Hypothalamus (tissue), 51 donors: Measurements from ENCODE around the gene TTBK1.
A peak's percentile ranks its signal among the peaks of the same experiment; 100 is the strongest.

Source experiments
- DNase-seq, 51 donors: peaks; one replicate each; lab custom pipeline; 2025; lab: John Stamatoyannopoulos, UW

Gene TTBK1

GRCh38 chr6:43242908-43243663, at the start of gene TTBK1:
TSS of gene TTBK1 (plus strand) at chr6:43243481. CDS start at chr6:43246661, 3,180 bp downstream.
- peak in 41 of 51 donors; percentile 5 to 74 (median 28) for DNase-seq

DNA sequence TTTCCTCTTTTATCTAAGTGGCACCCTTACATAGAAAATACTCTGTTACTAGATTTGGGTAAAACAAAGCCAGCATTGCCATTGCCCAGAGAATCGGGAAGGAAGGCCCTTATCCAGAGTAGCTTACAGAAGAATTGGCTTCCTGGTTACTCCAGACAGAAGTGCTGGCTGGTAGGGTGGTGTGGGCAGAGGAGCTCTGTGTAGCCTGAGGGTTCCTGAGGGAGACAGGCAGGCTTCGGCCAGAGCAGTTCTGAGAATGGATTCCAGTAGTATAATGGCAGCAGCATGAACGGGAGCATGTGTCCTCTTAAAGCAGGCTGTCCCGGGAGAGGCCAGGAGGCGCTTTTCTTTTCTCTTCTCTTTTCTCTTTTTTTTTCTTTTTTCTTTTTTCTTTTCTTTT, 49.4 kb upstream of the TTBK1 start:
- DNase-seq: no peak

GRCh38 chr6:43196337-43196736, 46.9 kb upstream of the TTBK1 start:
- no peak for DNase-seq

GRCh38 chr6:43199912-43200311, 43.4 kb upstream of the TTBK1 start:
- no peak for DNase-seq

DNA sequence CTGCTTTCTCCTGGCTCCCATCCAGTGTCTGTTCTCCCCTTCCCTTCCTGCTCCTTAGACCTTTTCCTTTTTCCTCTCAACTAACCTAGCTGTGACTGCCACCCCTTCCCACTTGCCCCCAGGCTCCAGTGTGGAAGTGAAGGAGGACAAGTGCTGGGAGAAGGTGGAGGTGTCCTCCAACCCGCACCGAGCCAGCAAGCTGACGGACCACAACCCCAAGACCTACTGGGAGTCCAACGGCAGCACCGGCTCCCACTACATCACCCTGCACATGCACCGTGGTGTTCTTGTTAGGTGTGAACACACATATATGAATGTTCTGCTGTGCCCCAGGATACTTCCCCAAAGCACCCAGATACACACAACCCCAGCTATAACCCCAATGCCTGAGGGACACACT, 42.7 kb upstream of the TTBK1 start:
- no peak for DNase-seq

DNA sequence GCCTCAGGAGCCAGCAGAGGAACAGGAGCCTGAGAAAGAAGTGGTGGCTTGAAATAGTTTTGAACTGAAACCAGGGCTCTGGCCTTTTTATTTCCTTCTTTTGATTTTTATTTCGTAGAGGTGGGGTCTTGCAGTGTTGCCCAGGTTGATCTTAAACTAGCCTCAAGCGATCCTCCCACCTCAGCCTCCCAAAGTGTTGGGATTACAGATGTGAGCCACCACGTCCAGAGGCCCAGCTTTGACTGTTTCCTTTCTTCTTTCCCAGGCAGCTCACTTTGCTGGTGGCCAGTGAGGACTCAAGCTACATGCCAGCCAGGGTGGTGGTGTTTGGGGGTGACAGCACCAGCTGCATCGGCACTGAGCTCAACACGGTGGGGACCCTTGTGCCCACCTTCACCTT, 40.8 kb upstream of the TTBK1 start:
- no peak for DNase-seq

DNA sequence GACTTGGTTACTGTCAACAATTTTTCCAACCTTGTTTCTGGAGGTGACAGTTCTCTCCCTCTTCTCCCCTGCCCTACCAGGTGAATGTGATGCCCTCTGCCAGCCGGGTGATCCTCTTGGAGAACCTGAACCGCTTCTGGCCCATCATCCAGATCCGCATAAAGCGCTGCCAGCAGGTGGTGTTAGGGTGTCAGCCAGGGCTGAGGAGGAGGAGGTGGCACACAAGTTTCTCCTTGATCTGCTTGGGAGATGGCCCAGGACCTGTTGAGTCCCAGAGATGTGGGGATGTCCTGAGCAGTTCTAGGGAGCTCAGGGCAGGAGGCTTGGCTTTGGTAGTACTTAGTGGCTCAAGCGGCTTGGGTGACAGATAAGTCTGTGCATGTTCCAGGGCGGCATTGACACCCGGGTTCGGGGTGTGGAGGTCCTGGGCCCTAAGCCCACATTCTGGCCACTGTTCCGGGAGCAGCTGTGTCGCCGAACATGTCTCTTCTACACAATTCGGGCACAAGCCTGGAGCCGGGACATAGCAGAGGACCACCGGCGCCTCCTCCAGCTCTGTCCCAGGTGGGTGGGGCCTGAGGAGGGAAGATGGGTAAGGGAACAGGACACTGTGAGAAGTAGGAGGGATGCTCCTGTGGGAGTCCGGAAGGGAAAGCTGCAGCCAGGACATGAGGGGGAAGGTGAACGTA, 40.1 kb upstream of the TTBK1 start:
- no peak for DNase-seq

- no peak for DNase-seq
Measured at GRCh38 chr6:43203718-43204095, 39.6 kb upstream of the TTBK1 start.

- DNase-seq: no peak
Measured at GRCh38 chr6:43204271-43205105, 38.8 kb upstream of the TTBK1 start.

GRCh38 chr6:43205849-43206248, 37.4 kb upstream of the TTBK1 start:
- DNase-seq: no peak

- DNase-seq: no peak
Measured at GRCh38 chr6:43207286-43207685, 36.0 kb upstream of the TTBK1 start.

DNA sequence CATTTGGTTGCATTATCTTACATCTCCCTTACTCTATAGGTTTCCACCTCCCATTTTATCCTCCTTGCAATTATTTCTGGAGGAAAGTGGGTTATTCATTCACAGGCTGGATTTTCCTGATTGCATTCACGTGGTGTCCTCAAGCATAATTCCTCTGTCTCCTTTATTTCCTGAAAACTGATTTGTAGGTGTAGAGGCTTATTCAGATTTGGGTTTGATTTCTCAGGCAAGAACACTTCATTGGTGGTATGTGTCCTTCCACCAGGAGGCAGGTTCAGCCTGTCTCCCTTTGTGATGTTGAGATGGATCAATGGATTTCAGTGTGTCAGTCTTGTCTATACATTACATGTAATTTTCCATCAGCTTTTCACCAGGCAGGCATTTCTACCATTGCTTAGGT, 31.3 kb upstream of the TTBK1 start:
- no peak for DNase-seq

DNA sequence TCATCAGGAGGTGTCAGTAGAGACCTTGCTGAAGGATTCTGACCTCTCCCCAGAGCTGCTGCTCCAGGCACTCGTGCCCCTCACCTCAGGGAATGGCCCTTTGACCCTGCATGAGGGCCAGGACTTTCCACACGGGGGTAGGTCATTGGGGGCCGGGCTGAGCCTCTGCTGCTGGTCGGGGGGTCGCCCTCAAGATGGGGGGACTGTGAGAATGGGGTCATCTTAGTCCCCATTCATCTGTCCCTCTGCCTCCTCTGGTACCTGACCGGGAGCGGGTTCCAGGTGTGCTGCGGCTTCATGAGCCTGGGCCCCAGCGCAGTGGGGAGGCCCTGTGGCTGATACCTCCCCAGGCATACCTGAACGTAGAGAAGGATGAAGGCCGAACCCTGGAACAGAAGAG, 29.9 kb upstream of the TTBK1 start:
- no peak for DNase-seq

DNA sequence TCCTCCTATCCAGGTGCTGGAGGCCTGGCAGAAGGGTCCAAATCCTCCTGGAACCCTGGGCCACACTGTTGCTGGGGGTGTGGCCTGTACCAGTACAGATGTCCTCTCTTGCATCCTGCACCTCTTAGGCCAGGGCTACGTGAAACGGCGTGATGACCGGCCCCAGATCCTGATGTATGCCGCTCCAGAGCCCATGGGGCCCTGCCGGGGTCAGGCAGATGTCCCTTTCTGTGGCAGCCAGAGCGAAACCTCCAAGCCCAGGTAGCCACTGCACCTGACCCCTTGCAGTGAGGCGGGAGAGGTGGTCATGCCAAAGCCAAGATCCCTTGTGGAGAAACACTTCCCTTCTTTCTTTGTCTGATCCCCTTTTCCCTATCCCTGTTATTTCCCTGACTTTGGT, 28.2 kb upstream of the TTBK1 start:
- DNase-seq: no peak

DNA sequence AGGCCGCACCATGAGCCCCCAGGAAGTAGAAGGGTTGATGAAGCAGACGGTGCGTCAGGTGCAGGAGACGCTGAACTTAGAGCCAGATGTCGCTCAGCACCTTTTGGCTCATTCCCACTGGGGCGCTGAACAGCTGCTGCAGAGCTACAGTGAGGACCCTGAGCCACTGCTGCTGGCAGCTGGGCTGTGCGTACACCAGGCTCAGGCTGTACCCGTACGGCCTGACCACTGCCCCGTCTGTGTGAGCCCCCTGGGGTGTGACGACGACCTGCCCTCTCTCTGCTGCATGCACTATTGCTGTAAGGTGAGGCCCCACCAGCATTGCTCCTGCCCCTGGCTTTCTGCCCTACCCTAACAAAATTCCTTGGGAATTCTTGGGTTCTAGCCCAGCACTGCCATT, 27.1 kb upstream of the TTBK1 start:
- no peak for DNase-seq

GRCh38 chr6:43217351-43217750, 25.9 kb upstream of the TTBK1 start:
- no peak for DNase-seq

GRCh38 chr6:43219119-43219518, 24.2 kb upstream of the TTBK1 start:
- DNase-seq: peak in 1 of 51 donors; percentile 12

- DNase-seq: no peak
Measured at GRCh38 chr6:43219814-43220213, 23.5 kb upstream of the TTBK1 start.

- DNase-seq: no peak
Measured at GRCh38 chr6:43220439-43220951, 22.8 kb upstream of the TTBK1 start.

DNA sequence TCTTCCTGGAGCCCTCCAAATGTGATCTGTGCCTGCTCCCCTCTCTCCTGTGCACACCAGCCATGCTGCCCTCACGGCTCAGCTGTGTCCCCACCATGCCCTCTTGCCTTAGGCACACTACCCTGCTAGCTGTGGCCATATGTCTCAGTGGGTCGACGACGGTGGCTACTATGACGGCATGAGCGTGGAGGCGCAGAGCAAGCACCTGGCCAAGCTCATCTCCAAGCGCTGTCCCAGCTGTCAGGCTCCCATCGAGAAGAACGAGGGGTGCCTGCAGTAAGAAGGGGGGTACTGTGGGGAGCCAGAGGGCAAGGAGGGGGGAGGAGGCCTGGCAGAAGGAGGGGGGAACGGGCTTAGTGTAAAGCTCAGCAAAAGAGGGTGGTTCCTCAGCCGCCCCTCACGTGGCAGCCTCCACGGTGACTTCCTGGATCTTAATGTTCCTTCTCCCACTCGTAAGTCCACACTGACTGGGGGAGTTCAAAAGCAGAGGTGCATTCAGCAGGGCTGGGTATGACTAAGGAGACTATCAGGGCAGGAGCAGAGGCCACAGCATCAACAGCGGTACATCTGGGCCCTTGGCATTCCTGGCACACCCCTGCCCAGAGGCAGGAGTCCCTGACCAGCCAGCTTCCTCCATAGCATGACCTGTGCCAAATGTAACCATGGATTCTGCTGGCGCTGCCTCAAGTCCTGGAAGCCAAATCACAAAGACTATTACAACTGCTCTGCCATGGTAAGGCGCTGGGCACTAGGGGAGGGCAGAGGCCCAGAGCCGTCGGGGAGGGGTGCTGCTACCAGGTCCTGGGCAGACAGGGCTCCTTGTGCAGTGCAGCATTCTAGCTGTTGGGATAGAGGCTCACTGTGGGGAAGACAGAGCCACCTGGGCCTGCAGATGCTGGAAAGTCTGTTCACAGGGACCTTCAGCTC, 22.0 kb upstream of the TTBK1 start:
- DNase-seq: peak in 26 of 51 donors; percentile 3 to 68 (median 32)
